Gastrocnemius medialis (tissue), 4 donors: ENCODE data around the gene GID8. TPM values are rescaled to one million over a fixed set of nuclear protein-coding genes. Genes with fewer than 3 reads are reported as not detected.

Experiments
- ATAC-seq, 2 donors: fragments of 150-250 bp; one replicate each; pipeline ENCODE4 v1.9.1; 2016
- DNase-seq, 2 donors: peaks; one replicate each; pipeline ENCODE4 v3.0.0-alpha.2; 2019
- H3K27ac ChIP-seq, 4 donors: fragments of 200-600 bp; sonication (generic); 1 replicate in 1 of 4; 2 replicates in 3 of 4; pipeline ENCODE4 v1.5.1; 2016 to 2018; ENCODE audit warnings: mild to moderate bottlenecking in 2 of 4, moderate library complexity in 1 of 4
- H3K27me3 ChIP-seq, 3 donors: fragments of 200-600 bp; sonication (generic) in 2 of 3; 1 replicate in 1 of 3; 2 replicates in 2 of 3; pipeline versions ENCODE4 v1.5.1 to v1.6.0; 2016 to 2019; ENCODE audit warnings: mild to moderate bottlenecking in 1 of 3, moderate library complexity in 1 of 3
- H3K36me3 ChIP-seq, 2 donors: fragments of 200-600 bp; sonication (generic) in 1 of 2; one replicate each; pipeline ENCODE4 v1.5.1; 2017 to 2018
- H3K4me1 ChIP-seq, 2 donors: fragments of 200-600 bp; sonication (generic) in 1 of 2; one replicate each; pipeline ENCODE4 v1.5.1; 2016 to 2017; ENCODE audit warnings: mild to moderate bottlenecking in 2 of 2
- H3K4me3 ChIP-seq, 4 donors: fragments of 200-600 bp; sonication (generic) in 3 of 4; 1 replicate in 1 of 4; 2 replicates in 3 of 4; pipeline ENCODE4 v1.5.1; 2016 to 2019; ENCODE audit warnings: mild to moderate bottlenecking in 2 of 4
- H3K9me3 ChIP-seq, 3 donors: fragments of 200-600 bp; sonication (generic) in 2 of 3; 1 replicate in 1 of 3; 2 replicates in 2 of 3; pipeline ENCODE4 v1.5.1; 2016 to 2019
- POLR2A ChIP-seq, 2 donors: fragments of 450-650 bp; IDR thresholded peaks; one replicate each; pipeline ENCODE4 v1.6.1; 2017; ENCODE audit warnings: antibody characterized with exemption in 2 of 2, mild to moderate bottlenecking in 2 of 2, moderate library complexity in 2 of 2
- in situ Hi-C, 4 donors: fragments of 200-750 bp; cut with MboI; loops; one replicate each; pipeline versions ENCODE4 v1.15.0 to v1.8.0; 2017; ENCODE audit warnings: low sequenced_read_pairs in 4 of 4
- intact Hi-C: fragments of 100-400 bp; cut with DNase I; formaldehyde crosslinking; loops from one replicate; pipeline ENCODE4 v1.15.1; 2023; ENCODE audit warnings: low total_unique reads
- total RNA-seq, 4 donors: library from RNA; depleted of rRNA; stranded (reverse); fragments of >200 nt; gene quantifications; one replicate each; pipeline versions ENCODE4 v1.1.0 to v1.2.3, GENCODE V29; 2016
- TF ChIP-seq, protein P1 (sequence below), 5 experiments: fragments of 450-650 bp in 3 of 5; fragments of 200-600 bp in 2 of 5; sonication (generic) in 2 of 5; IDR thresholded peaks in 4 of 5; conservative IDR thresholded peaks in 1 of 5; 1 replicate in 4 of 5; 2 replicates in 1 of 5; pipeline ENCODE4 v1.5.1; 2016 to 2019; ENCODE audit warnings: antibody characterized with exemption in 5 of 5, mild to moderate bottlenecking in 3 of 5, moderate library complexity in 3 of 5

Gene GID8
- total RNA-seq, 4 donors from 2014 or later = 12.8 to 16.2 (median 13.5) TPM

DNA sequence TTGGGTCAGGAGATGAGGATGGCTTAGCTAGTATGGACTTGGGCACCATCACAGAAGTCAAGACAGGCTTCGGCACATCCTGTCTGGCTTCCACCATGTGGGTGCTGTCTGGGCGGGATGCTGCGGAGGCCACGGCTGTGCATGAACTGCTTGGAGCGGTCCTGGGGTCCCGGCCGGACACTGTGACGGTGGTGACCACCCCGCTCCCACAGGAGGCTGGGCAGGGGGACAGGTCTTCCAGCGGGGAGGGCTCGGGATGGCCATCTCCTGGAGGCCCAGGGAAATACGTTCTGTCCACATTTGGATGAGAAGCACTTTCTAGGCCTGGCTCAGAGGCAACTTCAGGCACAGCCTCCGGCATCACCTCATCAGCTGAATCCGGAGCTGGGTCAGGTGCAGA, 44.2 kb upstream of the GID8 start:
- H3K27me3 ChIP-seq = peaks cover 0 to 1% (median 0%) of the 10 kb centered on the region in 3 donors
- H3K27ac ChIP-seq = no peak overlapping the region
- H3K9me3 ChIP-seq = no peaks in the 10 kb centered on the region
- no peaks in the 10 kb centered on the region for H3K4me1 ChIP-seq
- H3K4me3 ChIP-seq = no peak overlapping the region
- in situ Hi-C loops = loop anchor here in 2 of 4 donors (10.0 to 25.0 kb wide), 2 partner anchors 119 to 121 kb away; partner anchors contain the start of gene BHLHE23 (in 1 of the 2)
- peaks cover 4 to 80% of the 10 kb centered on the region in 2 donors for H3K36me3 ChIP-seq
- ATAC-seq (no peak), DNase-seq (no peak)
- intact Hi-C loops = no loop called here
- no peak for TF ChIP-seq POLR2A (IDR thresholded peaks at IDR 0.05)
- TF ChIP-seq, protein P1, sequence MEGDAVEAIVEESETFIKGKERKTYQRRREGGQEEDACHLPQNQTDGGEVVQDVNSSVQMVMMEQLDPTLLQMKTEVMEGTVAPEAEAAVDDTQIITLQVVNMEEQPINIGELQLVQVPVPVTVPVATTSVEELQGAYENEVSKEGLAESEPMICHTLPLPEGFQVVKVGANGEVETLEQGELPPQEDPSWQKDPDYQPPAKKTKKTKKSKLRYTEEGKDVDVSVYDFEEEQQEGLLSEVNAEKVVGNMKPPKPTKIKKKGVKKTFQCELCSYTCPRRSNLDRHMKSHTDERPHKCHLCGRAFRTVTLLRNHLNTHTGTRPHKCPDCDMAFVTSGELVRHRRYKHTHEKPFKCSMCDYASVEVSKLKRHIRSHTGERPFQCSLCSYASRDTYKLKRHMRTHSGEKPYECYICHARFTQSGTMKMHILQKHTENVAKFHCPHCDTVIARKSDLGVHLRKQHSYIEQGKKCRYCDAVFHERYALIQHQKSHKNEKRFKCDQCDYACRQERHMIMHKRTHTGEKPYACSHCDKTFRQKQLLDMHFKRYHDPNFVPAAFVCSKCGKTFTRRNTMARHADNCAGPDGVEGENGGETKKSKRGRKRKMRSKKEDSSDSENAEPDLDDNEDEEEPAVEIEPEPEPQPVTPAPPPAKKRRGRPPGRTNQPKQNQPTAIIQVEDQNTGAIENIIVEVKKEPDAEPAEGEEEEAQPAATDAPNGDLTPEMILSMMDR (IDR thresholded peaks at IDR 0.05 in 4 of 5, conservative IDR thresholded peaks at IDR 0.05 in 1 of 5) = no peak

GRCh38 chr20:62894261-62894660, 43.7 kb upstream of the GID8 start:
- intact Hi-C loops = no loop called here
- in situ Hi-C loops = loop anchor here in 2 of 4 donors (10.0 to 25.0 kb wide), 2 partner anchors 118 to 121 kb away; partner anchors contain the start of gene BHLHE23 (in 1 of the 2)
- Histone ChIP-seq H3K4me3 (no peak overlapping the region), H3K36me3 (peaks cover 4 to 74% of the 10 kb centered on the region in 2 donors), H3K27ac (no peak overlapping the region), H3K4me1 (peaks cover 0 to under 1% of the 10 kb centered on the region in 2 donors), H3K27me3 (peaks cover 0 to 3% (median 0%) of the 10 kb centered on the region in 3 donors), H3K9me3 (no peaks in the 10 kb centered on the region)
- no peak for ATAC-seq
- no peak for DNase-seq
- no peak for TF ChIP-seq POLR2A (IDR thresholded peaks at IDR 0.05)
- TF ChIP-seq, protein P1 (IDR thresholded peaks at IDR 0.05 in 4 of 5, conservative IDR thresholded peaks at IDR 0.05 in 1 of 5) = no peak

GRCh38 chr20:62895539-62895938, 42.4 kb upstream of the GID8 start:
- H3K36me3 ChIP-seq = peaks cover 4 to 61% of the 10 kb centered on the region in 2 donors
- peaks cover 3 to 11% of the 10 kb centered on the region in 2 donors for H3K4me1 ChIP-seq
- intact Hi-C loops (no loop called here), in situ Hi-C loops (loop anchor here in 3 of 4 donors (5.0 to 25.0 kb wide), 3 partner anchors 117 to 119 kb away; partner anchors contain the start of gene BHLHE23 (in 1 of the 3))
- no peak for ATAC-seq
- H3K4me3 ChIP-seq = no peak overlapping the region
- no peaks in the 10 kb centered on the region for H3K9me3 ChIP-seq
- TF ChIP-seq, protein P1 (IDR thresholded peaks at IDR 0.05 in 4 of 5, conservative IDR thresholded peaks at IDR 0.05 in 1 of 5) = no peak
- TF ChIP-seq POLR2A (IDR thresholded peaks at IDR 0.05) = no peak
- no peak overlapping the region for H3K27ac ChIP-seq
- H3K27me3 ChIP-seq = peaks cover 0 to 3% (median 0%) of the 10 kb centered on the region in 3 donors
- DNase-seq = no peak

GRCh38 chr20:62896526-62896925, 41.4 kb upstream of the GID8 start:
- H3K27ac ChIP-seq = no peak overlapping the region
- peaks cover 4 to 51% of the 10 kb centered on the region in 2 donors for H3K36me3 ChIP-seq
- DNase-seq (no peak), ATAC-seq (no peak)
- no peaks in the 10 kb centered on the region for H3K9me3 ChIP-seq
- intact Hi-C loops = no loop called here
- in situ Hi-C loops = loop anchor here in 3 of 4 donors (5.0 to 25.0 kb wide), 3 partner anchors 116 to 118 kb away; partner anchors contain the start of gene BHLHE23 (in 1 of the 3)
- peaks cover 0 to 3% (median 0%) of the 10 kb centered on the region in 3 donors for H3K27me3 ChIP-seq
- TF ChIP-seq, protein P1 (IDR thresholded peaks at IDR 0.05 in 4 of 5, conservative IDR thresholded peaks at IDR 0.05 in 1 of 5) = no peak
- no peak for TF ChIP-seq POLR2A (IDR thresholded peaks at IDR 0.05)
- no peak overlapping the region for H3K4me3 ChIP-seq
- peaks cover 5 to 12% of the 10 kb centered on the region in 2 donors for H3K4me1 ChIP-seq
